SK-N-SH treated with all-trans-retinoic acid at 6 μM for 48 hours (cell line): ENCODE results near the gene IQCF6.

Experiments used
- ARNTL ChIP-seq: fragments of 450-650 bp; formaldehyde crosslinking; IDR thresholded peaks from 2 replicates; pipeline ENCODE4 v1.5.0; 2020; ENCODE audit warnings: low read depth, mild to moderate bottlenecking, moderate library complexity, borderline replicate concordance
- BACH2 ChIP-seq: fragments of 250-450 bp; sonication (Bioruptor Pico); IDR thresholded peaks from 2 replicates; pipeline ENCODE4 v1.9.0; 2021; ENCODE audit warnings: mild to moderate bottlenecking, borderline replicate concordance
- CREB5 ChIP-seq: fragments of 250-450 bp; sonication (Bioruptor Pico); IDR thresholded peaks from 2 replicates; pipeline ENCODE4 v1.5.1; 2020; ENCODE audit warnings: low read depth, mild to moderate bottlenecking, moderate library complexity
- ESRRG ChIP-seq: fragments of 250-450 bp; sonication (Bioruptor Pico); IDR thresholded peaks from 2 replicates; pipeline ENCODE4 v1.6.1; 2021; ENCODE audit warnings: mild to moderate bottlenecking
- GLIS3 ChIP-seq: fragments of 250-450 bp; sonication (Bioruptor Pico); IDR thresholded peaks from 2 replicates; pipeline ENCODE4 v1.5.0; 2020; ENCODE audit warnings: mild to moderate bottlenecking, moderate library complexity
- RARB ChIP-seq: fragments of 250-450 bp; sonication (Bioruptor Pico); IDR thresholded peaks from 2 replicates; pipeline ENCODE4 v1.8.0; 2021; ENCODE audit warnings: mild to moderate bottlenecking, moderate library complexity
- ZFP3 ChIP-seq: fragments of 250-450 bp; sonication (Bioruptor Pico); IDR thresholded peaks from 2 replicates; pipeline ENCODE4 v1.5.0; 2020; ENCODE audit warnings: mild to moderate bottlenecking, moderate library complexity
- ZFP30 ChIP-seq: fragments of 450-650 bp; formaldehyde crosslinking; IDR thresholded peaks from 2 replicates; pipeline ENCODE4 v1.5.0; 2022; ENCODE audit warnings: mild to moderate bottlenecking, moderate library complexity

- no peak for TF ChIP-seq ZFP30
- no peak for TF ChIP-seq ZFP3 (CRISPR knock-in tag)
- no peak for TF ChIP-seq GLIS3 (CRISPR knock-in tag)
- TF ChIP-seq ARNTL (CRISPR knock-in tag): no peak
- TF ChIP-seq RARB (CRISPR knock-in tag): no peak
- TF ChIP-seq CREB5 (CRISPR knock-in tag): no peak
- TF ChIP-seq BACH2 (CRISPR knock-in tag): no peak
- no peak for TF ChIP-seq ESRRG
Observed at GRCh38 chr3:51759203-51759602, 19.8 kb downstream of the IQCF6 start.
